Skin epidermis (tissue), 12 donors: ENCODE measurements around the gene USP47.
"Not testable (repeated sequence)": the region's sequence is repeated elsewhere in the genome, so short reads cannot be mapped to it uniquely, and the experiment has no call there.

Experiments
- H3K27ac ChIP-seq, 21 experiments: fragments of 200-600 bp; sonication (generic) in 11 of 21; one replicate each; pipeline ENCODE4 v1.5.0; 2020; ENCODE audit warnings: mild to moderate bottlenecking in 3 of 21, inconsistent platforms in 2 of 21, moderate library complexity in 2 of 21
- H3K4me3 ChIP-seq, 7 experiments: fragments of 200-600 bp; sonication (generic) in 2 of 7; one replicate each; pipeline ENCODE4 v1.5.0; 2020; ENCODE audit warnings: inconsistent platforms in 2 of 7, mild to moderate bottlenecking in 2 of 7, moderate library complexity in 1 of 7

The USP47 gene

DNA sequence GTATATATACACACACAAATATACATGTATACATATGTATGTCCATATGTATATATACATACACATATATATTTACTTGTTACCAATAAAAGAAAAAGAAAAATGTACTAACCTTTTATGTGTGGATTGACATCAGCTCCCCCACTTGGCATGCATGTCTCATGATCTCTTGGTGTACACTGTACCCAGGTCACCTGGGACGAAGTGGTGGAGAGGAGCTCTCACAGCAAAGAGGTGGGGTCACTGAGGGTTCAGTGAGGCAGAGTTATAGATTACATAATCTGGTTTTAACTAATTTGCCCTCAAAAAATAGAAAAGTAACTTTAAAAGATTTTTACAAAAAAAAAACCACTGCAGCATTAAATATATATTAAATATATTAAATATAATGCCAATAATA lies 15.5 kb upstream of the USP47 start:
- Histone ChIP-seq H3K27ac (no peak overlapping the region), H3K4me3 (no peak overlapping the region)

DNA sequence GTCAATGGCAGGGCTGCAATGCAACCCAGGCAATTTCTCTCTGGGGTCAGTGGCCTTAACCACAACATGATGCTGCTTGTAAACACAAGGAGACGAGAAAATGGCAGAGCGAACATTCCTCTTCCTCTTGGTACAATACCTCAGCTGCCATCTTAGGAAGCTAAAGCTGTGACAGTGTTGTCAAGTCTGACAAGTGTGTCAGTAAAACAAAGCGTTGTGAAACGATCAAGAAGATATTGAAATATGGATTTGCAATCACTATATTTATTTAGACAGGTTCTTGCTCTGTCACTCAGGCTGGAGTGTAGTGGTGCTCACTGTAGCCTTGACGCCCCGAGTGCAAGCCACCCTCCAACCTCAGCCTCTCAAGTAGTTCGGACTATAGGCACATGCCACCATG lies 14.5 kb upstream of the USP47 start:
- Histone ChIP-seq H3K4me3 (no peak overlapping the region), H3K27ac (no peak overlapping the region)

DNA sequence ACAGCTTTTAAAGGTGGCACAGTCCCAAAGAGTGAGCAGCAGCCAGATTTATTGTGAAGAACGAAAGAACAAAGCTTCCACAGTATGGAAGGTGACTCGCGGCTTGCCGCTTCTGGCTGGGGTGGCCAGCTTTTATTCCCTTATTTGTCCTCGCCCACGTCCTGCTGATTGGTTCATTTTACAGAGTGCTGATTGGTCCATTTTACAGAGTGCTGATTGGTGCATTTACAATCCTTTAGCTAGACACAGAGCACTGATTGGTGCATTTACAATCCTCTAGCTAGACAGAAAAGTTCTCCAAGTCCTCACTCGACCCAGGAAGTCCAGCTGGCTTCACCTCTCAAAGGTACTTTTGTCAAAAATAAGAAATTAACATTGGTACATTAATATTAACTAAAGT lies 10.4 kb upstream of the USP47 start:
- not testable (repeated sequence) for H3K4me3 ChIP-seq, H3K27ac ChIP-seq

DNA sequence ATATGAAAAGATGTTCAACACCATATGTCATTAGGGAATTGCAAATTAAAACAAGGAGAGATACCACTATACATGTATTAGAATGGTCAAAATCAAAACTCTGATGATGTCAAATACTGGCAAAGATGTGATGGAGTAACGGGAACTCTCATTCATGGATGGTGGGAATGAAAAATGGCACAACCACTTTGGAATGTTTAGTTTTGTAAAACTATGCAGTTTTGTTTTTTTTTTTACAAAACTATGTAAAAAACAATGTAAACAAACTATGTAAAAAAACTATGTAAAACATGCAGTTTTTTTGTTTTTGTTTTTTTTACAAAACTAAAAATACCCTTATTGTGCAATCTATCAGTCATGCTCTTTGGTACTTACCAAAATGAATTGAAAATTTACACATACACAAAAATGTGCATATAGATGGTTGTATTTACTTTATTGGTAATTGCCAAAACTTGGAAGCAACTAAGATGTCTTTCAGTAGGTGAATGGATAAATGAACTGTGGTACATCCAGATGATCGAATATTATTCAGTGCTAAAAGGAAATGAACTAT lies 5.0 kb upstream of the USP47 start:
- Histone ChIP-seq H3K4me3 (no peak overlapping the region), H3K27ac (no peak overlapping the region)

DNA sequence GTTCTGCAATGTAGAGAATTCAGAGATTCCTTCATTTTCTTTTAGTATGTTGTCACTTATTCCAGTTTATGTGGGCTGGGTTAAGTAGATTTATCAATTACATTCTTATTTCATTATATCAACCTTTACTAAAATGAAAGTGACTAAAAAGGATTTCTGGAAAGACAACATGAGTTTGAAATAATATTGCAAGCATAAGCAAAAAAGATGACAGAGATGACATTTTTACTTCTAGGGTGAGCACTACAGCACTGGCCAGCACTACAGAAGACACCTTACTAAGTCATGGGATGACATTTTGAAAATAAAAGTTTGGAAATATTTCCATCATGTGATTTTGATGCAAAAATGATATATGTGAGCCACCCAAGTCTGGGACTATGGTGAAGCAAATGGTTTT lies 2.1 kb upstream of the USP47 start:
- no peak overlapping the region for H3K27ac ChIP-seq
- H3K4me3 ChIP-seq: no peak overlapping the region

DNA sequence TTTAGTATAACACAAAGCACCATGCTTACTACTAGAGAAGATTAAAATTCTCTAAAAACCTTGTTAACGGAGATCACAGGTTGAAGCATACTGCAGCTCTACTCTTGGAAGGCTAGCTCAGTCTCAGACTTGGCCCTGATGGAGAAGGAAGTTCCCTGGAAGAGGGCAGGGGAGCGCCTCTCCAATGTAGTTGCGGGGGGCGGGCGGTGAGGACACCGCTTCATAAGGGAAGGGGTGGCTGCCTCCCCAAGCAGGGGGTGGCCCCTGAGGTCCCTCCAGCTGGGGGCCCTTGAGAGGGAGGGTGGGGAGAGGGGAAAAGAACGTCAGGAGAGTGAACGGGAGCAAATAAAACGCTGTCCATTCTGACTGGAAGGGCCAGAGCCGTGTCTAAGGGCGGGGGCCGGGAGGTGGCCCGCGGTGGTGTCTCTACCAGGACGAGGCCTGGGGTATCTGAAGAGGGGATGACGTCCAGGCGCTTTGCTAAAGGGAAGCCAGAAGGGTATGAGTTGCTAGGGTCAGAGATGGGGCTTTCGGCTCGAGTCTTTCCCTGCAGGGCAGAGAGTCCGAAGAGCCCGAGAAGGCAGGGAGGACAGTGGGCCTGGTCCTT lies 553 bp upstream of the USP47 start:
- H3K27ac ChIP-seq: peak overlapping the region; percentile 86 to 100 (median 99)

DNA sequence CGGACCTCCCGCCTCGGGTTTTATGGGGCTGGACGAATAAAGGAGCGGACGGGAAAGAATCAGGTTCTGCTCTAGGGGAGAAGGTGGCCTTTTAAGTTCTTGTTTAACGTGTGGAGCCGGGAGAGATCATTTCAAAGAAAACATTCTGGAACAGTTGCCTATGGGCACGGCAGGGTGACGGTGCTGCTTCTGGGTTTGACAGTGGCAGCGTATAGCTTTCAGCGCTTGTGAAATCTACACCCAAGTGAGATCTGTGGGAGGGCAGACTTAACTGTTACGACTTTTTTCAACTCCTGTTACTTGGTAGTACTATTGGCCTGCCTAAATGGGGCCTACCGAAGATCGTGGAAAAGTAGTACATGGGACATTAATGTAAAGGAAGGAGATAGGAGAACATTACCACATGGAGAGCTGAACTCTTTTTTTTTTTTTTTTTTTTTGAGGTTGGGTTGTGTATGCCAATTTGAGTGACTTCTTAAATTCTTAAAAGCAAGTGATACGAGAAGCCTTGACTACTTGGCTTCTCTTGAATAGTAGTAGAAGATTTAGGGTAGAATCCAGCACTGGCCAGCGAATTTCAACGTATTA lies 743 bp downstream of the USP47 start:
- peak overlapping the region; percentile 75 to 93 (median 80) for H3K4me3 ChIP-seq
- H3K27ac ChIP-seq: peak overlapping the region; percentile 86 to 100 (median 99)

More for the DNA sequence above, 553 bp upstream of the USP47 start:
- peak overlapping the region; percentile 75 to 93 (median 80) for H3K4me3 ChIP-seq

DNA sequence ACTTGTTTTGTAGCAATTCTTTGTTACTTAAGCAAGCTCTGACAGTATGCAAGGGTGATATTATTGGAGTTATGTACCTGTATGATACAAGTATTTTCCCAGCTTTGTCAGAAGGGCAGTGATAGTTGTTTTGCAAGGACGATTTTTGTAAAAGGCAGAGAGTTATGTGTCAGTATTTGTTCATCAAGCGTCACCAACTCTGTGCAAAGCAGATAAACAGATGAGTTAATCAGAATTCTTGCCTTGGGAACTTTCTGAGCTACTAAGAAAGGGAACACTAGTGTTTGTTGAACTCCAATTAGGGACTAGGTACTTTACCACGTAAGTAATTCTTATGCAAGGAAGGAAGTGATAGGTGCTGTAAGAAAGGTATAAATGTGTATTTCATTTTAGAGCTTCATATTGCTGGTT lies 1.4 kb downstream of the USP47 start:
- Histone ChIP-seq H3K27ac (peak overlapping the region in 20 of 21 experiments; percentile 94 to 100 (median 99)), H3K4me3 (peak overlapping the region; percentile 75 to 93 (median 80))

DNA sequence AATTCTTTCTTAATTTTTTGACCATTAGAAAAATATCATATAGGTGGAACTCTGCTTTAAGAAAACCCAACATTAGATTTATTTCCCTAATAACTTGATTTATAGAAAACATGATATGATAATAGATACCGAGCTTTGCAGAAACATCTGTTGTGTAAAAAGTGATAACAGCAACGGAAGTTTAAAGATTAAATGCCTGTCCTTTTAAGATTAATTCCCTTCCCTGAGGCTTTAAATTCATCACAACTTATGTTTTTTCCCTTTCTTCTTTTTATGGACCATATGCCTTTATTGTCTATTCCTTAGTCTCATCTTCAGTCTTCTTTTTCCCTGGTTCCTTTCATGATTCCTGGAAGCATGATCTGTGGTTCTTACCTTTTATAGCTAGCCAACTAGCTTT lies 1.9 kb downstream of the USP47 start:
- H3K27ac ChIP-seq: peak overlapping the region in 16 of 21 experiments; percentile 94 to 100 (median 99)
- H3K4me3 ChIP-seq: peak overlapping the region in 5 of 7 experiments; percentile 0 to 80 (median 76)

DNA sequence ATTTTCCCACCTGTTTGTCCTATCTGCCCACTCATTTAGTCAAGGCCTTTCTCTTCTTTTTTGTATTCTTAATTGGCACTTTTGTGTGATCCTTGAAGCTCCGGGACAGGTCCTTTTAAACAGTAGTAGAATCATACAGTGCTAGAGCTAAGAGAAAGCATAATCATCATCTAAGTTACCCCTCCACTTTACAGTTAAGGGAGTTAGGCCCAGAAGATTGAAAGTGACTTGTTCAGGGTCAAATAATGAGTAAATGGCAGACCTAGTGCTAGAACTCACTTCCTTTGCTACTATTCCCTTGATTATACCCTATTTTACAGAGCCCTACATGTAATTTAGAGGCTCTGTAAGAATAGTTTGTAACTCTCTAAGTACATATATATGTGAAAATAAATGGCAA lies 2.5 kb downstream of the USP47 start:
- Histone ChIP-seq H3K27ac (peak overlapping the region in 15 of 21 experiments; percentile 14 to 100 (median 98)), H3K4me3 (peak overlapping the region in 3 of 7 experiments; percentile 0 to 80 (median 75))

DNA sequence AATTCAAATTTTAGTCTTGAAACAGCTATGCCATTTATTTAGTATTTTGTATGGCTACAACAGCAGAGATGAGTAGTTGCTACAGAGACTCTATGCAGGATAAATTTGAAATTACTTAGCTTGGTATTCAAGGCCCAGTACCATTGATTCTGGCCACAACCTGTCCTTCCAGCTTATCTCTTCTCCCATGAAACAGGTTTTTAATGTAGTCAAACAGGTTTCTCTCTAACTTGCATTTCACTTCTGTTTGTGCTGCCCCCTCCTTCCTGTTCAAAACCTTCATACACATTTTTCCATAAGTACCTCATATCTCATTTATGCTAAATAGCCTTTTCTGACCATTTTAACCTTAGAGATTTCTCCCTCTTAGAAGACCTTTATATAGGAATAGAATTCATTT lies 3.3 kb downstream of the USP47 start:
- H3K27ac ChIP-seq: peak overlapping the region in 8 of 21 experiments; percentile 8 to 100 (median 98)
- H3K4me3 ChIP-seq: no peak overlapping the region

DNA sequence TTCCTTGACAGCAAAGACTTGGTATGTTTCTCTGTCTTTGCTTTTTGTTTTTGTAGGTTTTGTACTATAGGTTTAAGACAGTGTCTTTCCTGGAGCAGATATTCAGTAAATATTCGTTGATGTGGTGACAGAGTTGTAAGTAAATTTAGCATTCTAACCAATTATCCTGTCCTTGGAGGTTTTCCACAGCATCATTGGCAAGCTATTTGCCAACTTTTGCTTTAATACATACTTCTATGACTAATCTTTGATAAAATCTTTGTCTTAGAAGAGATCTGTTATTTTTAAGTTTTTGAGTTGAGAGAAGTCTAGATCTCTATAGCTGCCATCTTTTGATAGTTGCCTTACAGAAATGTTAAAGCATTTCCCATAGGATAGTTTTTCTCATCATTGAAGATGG lies 3.8 kb downstream of the USP47 start:
- H3K27ac ChIP-seq: peak overlapping the region in 8 of 21 experiments; percentile 1 to 100 (median 22)
- no peak overlapping the region for H3K4me3 ChIP-seq

DNA sequence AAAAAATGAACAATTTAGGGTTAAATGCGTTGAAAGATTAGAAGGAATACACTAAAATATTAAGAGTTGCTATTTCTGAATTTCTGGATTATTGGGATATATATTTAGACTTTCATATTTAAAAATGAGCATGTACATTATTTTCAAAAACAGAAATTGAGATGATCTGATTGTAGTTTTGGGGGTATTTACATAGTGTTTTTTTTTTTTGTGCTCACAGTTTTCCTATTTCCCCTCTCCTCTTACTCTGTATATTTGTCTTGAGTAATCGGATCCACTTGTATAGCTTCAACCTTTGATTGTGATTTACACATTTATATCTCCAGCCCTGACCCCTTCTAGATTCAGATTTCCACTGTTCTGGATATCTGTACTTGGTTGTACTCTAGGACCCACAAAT lies 5.3 kb downstream of the USP47 start:
- H3K27ac ChIP-seq: no peak overlapping the region
- no peak overlapping the region for H3K4me3 ChIP-seq

DNA sequence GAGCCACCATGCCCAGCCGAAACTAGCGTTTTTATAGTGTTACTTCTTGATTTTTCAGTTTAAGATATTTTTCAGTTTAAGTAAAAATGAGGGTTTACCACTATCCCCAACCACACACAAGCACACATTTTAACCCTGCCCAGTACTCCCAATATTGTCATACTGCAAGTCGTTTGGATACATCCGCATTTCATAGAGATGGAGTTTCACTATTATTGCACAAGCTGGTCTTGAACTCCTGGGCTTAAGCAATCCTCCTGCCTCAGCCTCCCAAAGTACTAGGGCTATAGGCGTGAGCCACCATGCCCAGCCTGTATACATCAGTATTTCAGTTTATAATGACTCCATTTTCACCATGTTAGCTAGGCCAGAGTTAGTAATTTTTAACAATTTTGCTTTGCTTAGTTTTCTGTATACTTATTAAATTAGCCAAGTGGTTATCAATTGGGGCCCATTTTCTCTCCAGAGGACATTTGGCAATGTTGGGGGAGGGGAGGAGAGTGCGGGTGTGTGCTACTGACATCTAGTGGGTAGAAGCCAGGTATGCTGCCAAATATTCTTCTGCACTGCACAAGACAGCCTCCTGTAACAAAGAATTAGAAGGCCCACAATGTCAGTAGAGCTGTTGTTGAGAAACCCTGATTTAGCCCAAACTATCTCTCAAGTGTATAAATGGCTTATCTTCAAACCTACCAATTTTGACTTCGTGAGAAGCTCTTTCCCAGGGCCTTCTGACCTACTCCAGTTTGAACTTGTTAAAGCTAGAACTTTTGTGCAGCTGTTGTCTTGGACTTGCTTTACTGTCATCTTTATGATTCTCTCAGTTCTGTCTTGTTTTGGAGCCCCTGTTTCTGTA lies 7.3 kb downstream of the USP47 start:
- no peak overlapping the region for H3K4me3 ChIP-seq
- H3K27ac ChIP-seq: peak overlapping the region in 3 of 21 experiments; percentile 11 to 49 (median 21)

DNA sequence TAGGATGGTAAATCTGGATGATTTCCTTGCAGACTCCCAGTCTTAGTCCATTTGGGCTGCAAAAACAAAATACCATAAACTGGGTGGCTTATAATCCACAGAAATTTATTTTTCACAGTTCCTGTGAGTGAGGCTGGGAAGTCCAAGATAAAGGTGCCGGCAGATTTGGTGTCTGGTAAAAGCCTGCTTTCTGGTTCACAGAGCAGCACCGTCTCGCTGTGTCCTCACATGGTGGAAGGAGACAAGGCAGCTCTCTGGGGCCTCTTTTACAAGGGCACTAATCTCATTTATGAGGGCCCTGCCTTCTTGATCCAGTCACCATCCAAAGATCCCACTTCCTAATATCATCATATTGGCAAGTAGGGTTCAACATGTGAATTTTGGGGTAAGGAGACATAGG lies 8.9 kb downstream of the USP47 start:
- Histone ChIP-seq H3K27ac (no peak overlapping the region), H3K4me3 (no peak overlapping the region)

DNA sequence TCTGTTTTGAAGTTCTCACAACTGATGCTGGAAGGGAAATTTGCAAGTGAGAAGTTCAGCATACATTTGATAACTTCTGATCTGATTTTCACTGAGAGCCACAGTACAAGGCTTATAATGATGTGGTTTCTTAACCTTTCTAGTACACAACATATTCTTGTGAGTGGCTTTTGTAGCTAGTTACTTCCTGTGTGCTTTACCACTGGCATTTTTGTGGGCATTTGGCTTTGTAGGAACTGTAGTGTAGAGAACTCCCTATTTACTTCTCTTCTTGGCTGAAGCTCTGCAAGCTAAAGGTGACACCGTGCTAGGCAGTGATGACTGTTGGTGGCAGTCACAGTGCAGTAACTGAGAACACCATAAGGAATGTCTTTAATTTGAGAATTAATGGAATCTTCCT lies 14.9 kb downstream of the USP47 start:
- Histone ChIP-seq H3K27ac (no peak overlapping the region), H3K4me3 (no peak overlapping the region)

DNA sequence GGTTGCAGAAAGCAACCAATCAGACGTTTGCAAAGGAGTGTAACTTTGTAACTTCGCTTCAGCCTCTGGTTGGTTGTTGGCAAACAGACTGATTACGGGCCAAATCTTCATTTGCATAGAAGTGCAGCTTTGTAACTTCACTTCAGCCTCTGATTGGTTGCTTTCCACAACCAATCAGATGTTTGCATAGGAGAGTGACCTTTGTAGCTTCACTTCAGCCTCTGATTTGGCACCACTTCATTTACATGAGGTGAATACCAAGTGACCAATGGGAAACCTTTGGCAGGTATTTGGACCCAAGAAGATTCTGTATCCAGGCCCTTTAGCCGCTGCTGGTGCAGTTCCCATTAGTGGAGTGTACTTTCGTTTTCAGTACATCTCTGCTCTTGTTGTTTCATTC lies 16.0 kb downstream of the USP47 start:
- Histone ChIP-seq H3K4me3 (no peak overlapping the region), H3K27ac (no peak overlapping the region)

DNA sequence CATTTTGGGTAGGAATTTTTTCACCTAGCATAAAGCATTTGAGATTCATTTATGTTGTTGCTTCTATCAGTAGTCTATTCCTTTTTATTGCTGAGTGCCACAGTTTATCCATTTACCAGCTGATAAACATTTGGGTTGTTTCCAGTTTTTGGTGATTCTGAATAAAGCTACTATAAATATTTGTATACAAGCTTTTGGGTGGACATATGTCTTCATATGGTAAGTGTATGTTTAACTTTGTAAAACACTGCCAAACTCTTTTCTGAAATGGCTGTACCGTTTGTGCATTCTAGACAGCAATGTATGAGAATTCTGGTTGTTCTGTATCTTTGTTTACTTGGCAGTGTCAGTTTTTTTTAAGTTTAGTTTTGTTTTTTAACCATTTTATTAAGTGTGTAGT lies 16.9 kb downstream of the USP47 start:
- H3K27ac ChIP-seq: no peak overlapping the region

DNA sequence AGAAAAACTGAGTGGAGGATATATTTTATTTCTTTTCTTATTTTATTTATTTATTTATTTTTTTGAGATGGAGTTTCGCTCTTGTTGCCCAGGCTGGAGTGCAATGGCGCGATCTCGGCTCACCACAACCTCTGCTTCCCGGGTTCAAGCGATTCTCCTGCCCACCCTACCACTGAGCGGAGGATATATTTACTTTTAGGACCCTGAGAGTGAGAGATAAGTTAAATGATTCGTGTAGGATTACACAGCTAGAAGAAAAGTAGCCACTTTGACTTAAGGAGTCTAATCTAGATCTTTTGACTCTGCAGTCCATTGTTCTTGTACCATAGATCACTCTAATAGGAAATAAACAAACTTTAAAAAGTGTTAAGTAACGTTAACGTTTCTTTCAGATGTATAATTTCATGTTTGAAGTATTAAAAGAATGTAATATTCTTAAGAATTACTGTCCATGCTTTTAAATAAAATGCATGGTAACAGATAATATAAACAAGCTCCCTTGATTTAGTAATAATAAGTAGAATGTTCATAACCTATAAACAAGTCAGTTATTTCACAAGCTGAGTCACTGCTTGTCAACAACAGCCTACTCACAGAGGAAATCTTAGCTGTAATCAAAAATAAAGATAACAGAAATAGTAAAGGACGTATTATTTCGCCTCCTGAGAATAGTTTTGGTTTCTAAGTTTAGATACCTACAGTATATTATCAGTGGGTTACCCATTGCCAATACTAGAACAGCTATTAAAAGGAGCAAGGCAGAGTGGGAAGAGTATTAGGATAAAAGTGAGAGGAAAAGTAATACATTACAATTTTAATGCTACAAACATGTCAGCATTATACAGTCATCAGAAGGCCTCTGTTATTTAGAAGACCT lies 18.6 kb downstream of the USP47 start:
- peak overlapping the region in 1 of 21 experiments; percentile 39 for H3K27ac ChIP-seq
- no peak overlapping the region for H3K4me3 ChIP-seq

More for the DNA sequence above, 16.9 kb downstream of the USP47 start:
- H3K4me3 ChIP-seq: no peak overlapping the region
